Peyer's patch (tissue), 4 donors: ENCODE measurements around the gene COMMD9.

ENCODE experiments used
- CTCF ChIP-seq, 6 experiments: fragments of 450-650 bp in 4 of 6; fragments of 200-600 bp in 2 of 6; sonication (generic) in 1 of 6; IDR thresholded peaks; one replicate each; pipeline ENCODE4 v1.5.1; 2017 to 2019; ENCODE audit warnings: antibody characterized with exemption in 6 of 6, mild to moderate bottlenecking in 3 of 6, moderate library complexity in 1 of 6
- POLR2A ChIP-seq, 2 donors: fragments of 450-650 bp; IDR thresholded peaks; one replicate each; pipeline ENCODE4 v1.5.1; 2017; ENCODE audit warnings: antibody characterized with exemption in 2 of 2, mild to moderate bottlenecking in 2 of 2, moderate library complexity in 2 of 2

DNA sequence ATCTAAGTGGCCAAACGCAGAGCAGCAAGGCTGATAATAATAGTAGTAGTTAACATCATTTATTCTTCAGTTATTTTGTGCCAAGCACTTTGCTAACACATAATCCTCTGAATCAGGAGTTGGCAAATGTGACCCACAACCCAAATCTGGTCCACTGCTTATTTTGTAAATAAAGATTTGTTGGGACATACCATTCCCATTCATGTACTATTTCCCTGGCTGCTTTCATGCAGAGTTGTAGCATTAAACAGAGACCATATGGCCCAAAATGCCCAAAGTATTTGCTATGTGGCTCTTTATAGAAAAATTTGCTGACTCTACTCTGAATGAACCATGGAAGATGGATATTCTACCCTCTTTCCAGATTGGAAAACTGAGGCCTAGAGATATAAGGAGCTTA is 50.3 kb downstream of the COMMD9 start:
- TF ChIP-seq CTCF (IDR thresholded peaks at IDR 0.05) (no peak), POLR2A (IDR thresholded peaks at IDR 0.05) (no peak)
